Head of caudate nucleus (tissue), 42 donors: Measurements from ENCODE around the gene YAF2.
"Not testable (repeated sequence)": the region's sequence is repeated elsewhere in the genome, so short reads cannot be mapped to it uniquely, and the experiment has no call there.

Experiments used
- DNase-seq, 42 donors: peaks; one replicate each; pipeline versions ENCODE4 v3.0.0 to v3.0.0-alpha.2; 2020 to 2021; ENCODE audit warnings: mixed read lengths in 7 of 42
- intact Hi-C: fragments of 100-400 bp; cut with DNase I; formaldehyde crosslinking; loops from one replicate; pipeline ENCODE4 v1.15.0; 2022

Gene YAF2

GRCh38 chr12:42259699-42260098 lies 21.7 kb upstream of the YAF2 start:
- no peak for DNase-seq
- intact Hi-C loops, result no loop called here

- DNase-seq, result no peak
- intact Hi-C loops, result no loop called here
Measured at GRCh38 chr12:42255866-42256261, 17.8 kb upstream of the YAF2 start.

DNA sequence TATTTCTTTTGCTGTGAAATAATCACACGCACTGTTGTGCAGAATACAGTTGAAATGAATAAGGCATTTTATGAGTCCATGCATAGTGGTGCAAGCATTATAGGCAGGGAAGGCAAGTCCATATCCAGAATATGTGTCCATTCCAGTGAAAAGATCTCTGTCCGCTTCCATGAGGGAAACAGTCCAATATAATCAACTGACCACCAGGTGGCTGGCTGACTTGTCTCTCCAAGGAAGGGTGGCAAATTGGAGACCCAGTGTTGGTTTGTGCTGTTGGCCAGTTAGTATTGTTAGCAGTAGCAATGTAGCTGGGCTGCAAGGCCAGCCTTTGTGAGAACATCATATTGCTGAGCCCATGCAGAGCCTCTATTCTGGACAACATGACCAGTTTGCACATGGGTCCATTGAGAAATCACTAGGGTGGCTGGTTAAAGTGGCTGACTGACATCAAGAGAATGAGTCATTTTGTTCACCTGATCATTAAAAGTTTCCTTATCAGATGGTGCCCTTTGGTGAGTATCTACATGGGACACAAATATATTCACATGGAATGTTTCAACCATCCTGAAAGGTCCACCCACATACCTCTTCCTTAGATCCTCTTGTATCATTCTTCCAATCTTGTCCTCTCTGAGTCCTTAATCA lies 17.3 kb upstream of the YAF2 start:
- DNase-seq, result no peak
- intact Hi-C loops, result no loop called here

DNA sequence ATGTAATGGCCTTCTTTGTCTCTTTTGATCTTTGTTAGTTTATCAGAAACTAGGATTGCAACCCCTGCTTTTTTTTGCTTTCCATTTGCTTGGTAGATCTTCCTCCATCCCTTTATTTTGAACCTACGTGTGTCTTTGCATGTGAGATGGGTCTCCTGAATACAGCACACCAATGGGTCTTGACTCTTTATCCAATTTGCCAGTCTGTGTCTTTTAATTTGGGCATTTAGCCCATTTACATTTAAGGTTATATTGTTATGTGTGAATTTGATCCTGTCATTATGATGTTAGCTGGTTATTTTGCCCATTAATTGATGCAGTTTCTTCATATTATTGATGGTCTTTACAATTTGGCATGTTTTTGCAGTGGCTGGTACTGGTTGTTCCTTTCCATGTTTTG lies 14.6 kb upstream of the YAF2 start:
- DNase-seq, intact Hi-C loops: not testable (repeated sequence)

DNA sequence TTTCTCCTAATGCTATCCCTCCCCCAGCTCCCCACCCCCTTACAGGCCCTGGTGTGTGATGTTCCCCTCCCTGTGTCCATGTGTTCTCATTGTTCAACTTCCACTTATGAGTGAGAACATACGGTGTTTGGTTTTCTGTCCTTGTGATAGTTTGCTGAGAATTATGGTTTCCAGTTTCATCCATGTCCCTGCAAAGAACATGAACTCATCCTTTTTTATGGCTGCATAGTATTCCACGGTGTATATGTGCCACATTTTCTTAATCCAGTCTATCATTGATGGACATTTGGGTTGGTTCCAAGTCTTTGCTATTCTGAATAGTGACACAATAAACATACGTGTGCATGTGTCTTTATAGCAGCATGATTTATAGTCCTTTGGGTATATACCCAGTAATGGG lies 11.0 kb upstream of the YAF2 start:
- DNase-seq, intact Hi-C loops: not testable (repeated sequence)

- intact Hi-C loops, result no loop called here
- DNase-seq, result no peak
Measured at GRCh38 chr12:42240131-42240750, 2.2 kb upstream of the YAF2 start.

DNA sequence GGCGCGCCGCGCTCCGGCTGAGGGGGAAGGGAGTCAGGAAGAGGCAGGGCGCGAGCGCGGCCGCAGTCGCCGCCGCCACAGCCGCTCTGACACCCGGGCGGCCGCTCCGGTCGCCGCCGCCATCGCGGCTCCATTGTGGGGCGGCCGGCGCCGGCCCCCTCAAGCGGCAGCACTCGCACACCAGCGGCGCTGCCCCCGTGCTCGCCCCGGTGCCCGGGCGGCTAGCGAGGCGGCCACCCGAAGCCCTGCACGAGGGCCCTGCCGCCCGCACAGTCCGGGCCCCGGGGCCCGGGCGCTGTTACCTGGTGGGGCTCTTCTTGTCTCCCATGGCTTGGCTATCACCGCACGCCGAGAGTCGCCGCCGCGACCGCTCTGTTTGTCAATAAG lies 202 bp downstream of the YAF2 start:
- intact Hi-C loops, result loop anchor here (5.0 kb wide), 2 partner anchors 89 to 96 kb away; partner anchors contain the start of genes GXYLT1, PPHLN1 and ZCRB1
- peak in 2 of 42 donors; percentile 19 to 30 for DNase-seq

DNA sequence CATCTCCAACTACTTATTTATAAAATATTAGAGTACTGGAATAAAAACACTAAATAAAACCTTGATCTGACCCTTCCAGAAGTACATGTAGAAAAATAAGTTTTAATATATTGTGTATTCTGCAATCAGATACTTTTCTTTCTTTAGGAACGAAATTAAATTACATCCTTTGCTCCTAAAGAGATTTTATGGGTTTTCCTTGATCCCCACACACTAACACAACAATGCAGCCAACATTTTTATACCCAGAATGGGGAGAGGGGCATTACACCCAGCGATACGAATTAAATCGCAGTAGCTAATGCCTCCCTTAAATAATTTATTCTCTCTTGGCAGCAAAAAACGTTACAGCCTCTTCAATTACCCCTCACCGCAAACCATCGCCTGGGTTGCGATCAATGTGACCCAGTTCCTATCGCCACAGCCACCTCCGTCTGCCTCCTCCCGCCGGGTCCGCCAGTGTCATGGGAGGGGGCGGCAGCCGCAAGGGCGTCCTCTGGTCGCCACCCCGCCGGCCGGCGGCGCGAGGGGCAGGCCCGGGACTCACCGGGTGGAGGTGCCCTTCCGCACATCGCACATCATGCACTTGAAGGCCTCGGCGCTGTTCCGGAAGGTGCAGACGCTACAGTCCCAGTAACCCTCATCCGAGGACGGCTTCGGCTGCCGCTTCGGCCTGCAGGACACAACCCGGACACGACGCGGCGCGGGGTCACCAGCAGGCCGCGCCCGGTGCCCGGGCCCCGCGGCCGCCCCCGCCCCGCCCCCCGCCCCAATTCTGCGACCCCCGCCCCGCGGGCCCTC lies 796 bp downstream of the YAF2 start:
- intact Hi-C loops, result loop anchor here (5.0 kb wide), 2 partner anchors 90 to 95 kb away; partner anchors contain the start of genes GXYLT1, PPHLN1 and ZCRB1
- DNase-seq, result peak; percentile 26 to 83 (median 65)

DNA sequence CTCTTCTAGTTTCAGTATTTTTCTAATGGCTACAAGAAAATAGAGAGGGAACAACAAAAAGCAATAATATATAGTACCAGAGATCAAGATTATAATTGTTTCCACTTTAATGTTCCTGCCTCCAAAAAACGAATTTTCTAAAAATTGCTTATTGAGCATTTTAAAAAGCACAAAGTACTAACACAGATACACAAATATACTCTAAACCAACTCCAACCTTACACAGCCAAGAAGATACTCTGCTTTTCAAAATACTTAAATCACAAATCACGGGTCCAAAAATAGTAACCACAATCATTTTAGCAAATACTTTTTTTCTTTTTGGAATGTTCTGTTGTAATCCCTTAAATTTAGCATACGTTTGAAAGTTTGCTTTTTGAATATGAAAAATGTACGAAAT lies 2.0 kb downstream of the YAF2 start:
- intact Hi-C loops, result loop anchor here (5.0 kb wide), 2 partner anchors 91 to 94 kb away; partner anchors contain the start of genes GXYLT1, PPHLN1 and ZCRB1

DNA sequence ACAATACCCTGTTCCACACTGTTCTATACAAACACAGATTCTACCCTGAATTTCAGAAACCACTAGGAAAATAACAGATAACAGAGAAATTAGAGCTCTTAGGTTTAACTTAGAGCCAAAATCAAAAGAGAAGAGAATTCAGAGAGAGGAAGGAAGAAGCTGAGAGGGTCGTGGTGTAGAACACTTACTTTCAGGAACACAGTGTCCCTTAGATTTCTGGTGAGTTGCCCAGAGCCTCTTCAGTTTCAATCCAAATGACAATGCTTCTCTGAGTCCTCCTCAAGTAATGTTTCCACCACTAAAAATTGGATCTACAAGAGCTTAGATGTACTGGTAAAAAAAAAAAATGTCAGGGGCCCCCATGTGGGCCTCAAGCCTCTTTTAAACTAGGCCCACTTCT lies 2.6 kb downstream of the YAF2 start:
- DNase-seq, result peak in 1 of 42 donors; percentile 18
- intact Hi-C loops, result loop anchor here (5.0 kb wide), 2 partner anchors 92 to 93 kb away; partner anchors contain the start of genes GXYLT1, PPHLN1 and ZCRB1

More for the DNA sequence above, 2.0 kb downstream of the YAF2 start:
- no peak for DNase-seq

DNA sequence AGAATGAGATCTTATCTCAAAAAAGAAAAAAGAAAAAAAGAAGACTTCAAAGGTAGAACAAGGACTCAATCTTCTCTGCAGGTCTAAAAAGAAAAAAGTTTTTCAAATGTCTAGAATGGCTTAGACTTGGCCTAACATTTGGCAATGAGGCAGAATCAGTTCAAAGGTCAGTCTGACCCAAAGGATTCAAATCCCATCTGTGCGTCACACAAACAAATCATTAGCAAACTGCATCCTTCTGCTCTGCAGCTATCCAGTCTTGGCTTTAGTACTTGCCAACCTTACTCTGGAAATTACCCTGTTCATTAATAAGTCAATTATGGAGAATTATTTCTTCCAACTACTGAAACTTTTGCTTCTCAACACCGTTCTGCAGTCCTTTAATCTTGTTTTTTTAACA lies 3.1 kb downstream of the YAF2 start:
- intact Hi-C loops, result loop anchor here (5.0 kb wide), 2 partner anchors 92 to 93 kb away; partner anchors contain the start of genes GXYLT1, PPHLN1 and ZCRB1
- DNase-seq, result no peak

DNA sequence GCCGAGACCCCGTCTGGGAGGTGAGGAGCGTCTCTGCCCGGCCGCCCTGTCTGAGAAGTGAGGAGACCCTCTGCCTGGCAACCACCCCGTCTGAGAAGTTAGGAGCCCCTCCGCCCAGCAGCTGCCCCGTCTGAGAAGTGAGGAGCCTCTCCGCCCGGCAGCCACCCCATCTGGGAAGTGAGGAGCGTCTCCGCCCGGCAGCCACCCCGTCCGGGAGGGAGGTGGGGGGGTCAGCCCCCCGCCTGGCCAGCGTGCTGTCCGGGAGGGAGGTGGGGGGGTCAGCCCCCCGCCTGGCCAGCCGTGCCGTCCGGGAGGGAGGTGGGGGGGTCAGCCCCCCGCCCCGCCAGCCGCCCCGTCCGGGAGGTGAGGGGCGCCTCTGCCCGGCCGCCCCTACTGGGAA lies 10.5 kb downstream of the YAF2 start:
- not testable (repeated sequence) for DNase-seq

DNA sequence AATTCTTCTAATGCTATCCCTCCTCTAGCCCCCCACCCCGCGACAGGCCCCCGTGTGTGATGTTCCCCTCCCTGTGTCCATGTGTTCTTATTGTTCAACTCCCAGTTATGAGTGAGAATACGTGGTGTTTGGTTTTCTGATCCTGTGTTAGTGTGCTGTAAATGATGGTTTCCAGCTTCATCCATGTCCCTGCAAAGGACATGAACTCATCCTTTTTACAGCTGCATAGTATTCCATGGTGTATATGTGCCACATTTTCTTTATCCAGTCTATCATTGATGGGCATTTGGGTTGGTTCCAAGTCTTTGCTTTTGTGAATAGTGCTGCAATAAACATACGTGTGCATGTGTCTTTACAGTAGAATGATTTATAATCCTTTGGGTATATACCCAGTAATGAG lies 13.5 kb downstream of the YAF2 start:
- DNase-seq, intact Hi-C loops: not testable (repeated sequence)

More for the DNA sequence above, 10.5 kb downstream of the YAF2 start:
- intact Hi-C loops, result not testable (repeated sequence)

DNA sequence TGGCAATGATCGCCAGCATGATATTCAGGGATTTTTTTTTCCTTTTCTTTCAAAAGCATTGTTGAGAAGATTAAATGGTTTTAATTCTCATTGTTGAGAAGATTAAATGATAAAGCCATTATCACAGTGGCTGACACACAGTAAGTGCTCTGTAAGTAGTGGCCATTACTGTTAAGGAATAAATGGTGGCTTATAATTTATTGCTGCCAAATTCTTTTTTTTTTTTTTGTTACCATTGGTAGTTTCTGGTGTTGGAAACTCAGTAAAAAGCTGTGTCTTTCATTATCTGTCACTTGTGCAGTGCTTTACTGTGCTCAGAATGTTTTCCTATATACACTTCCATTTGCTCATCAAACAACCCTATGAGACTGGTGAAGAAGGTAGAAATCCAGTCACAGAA lies 15.3 kb downstream of the YAF2 start:
- DNase-seq, result no peak
- intact Hi-C loops, result no loop called here

DNA sequence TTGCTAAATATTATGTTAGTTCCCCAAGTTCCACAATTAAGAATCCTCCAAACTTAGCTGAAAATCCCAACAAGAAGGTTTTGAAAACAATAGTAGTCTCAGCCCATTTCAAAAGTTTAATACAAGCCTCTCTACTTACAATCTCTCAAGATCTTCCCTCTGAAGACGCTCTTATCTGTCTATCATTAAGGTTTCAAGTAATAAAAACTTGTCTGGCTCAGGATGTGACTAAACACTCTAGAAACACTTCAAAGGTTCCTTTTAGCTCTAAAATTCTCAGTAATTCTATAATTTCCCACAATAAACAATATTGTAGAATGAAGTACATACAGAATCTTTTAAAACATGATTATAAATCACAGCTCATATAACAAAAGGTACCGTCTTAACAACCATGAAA lies 16.3 kb downstream of the YAF2 start:
- intact Hi-C loops, result no loop called here
- no peak for DNase-seq

DNA sequence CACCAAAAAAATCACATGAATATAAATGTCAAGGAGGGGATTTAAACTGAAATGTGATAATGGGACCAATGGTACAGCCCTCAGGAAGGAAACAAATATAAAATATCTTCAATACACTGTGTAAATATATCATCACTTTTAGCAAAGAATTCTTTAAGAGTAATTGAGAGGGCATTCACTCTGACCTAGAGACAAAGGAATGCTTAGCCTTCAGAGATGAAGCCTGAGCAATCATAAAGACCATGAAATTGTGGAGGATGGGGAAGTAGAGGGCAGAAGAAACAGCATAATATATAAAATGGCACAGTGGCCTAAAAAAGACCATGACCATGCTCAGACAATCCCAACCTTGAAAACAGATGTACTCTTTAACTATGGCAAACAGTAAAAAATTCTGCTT lies 20.4 kb downstream of the YAF2 start:
- no peak for DNase-seq
- intact Hi-C loops, result no loop called here

GRCh38 chr12:42216737-42217136 lies 21.3 kb downstream of the YAF2 start:
- intact Hi-C loops, result no loop called here
- no peak for DNase-seq

DNA sequence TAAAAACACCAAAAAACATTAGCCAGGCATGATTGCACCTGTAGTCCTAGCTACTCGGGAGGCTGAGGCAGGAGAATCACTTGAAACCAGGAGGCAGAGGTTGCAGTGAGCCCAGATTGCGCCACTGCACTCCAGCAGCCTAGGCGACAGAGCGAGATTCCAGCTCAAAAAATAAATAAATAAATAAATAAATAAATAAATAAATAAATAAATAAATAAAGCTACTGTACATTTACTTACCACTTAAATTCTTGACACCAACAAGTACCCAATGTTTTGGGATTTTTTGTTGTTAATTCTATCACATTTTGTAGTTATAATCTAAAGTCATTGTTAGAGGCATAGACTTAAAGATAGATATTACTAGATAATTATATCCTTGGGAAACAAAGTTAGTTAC lies 22.3 kb downstream of the YAF2 start:
- DNase-seq, intact Hi-C loops: not testable (repeated sequence)

GRCh38 chr12:42213954-42214426 lies 24.1 kb downstream of the YAF2 start:
- intact Hi-C loops, result no loop called here
- peak in 6 of 42 donors; percentile 6 to 49 (median 23) for DNase-seq

DNA sequence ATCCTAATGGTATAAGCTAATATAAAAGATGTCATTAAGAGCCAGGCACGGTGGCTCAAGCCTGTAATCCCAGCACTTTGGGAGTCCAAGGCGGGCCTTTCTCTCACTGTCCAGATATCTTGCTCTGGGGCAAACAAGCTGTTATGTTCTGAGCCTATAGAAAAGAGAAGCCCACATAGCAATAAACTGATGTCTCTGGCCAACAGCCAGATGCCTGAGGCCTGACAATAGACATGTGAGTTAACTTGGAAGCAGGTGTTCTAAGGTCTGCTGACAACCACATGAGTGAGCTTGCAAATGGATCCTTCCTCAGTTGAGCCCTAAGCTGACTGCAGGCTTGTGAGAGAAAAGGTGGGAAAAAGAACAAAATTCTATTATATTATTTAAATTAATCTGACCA lies 25.0 kb downstream of the YAF2 start:
- no peak for DNase-seq
- intact Hi-C loops, result no loop called here
